Esophagus muscularis mucosa (tissue), 4 donors: ENCODE measurements around the gene CLASP1.

Experiments used
- CTCF ChIP-seq, 3 experiments: fragments of 200-600 bp in 2 of 3; fragments of 450-650 bp in 1 of 3; sonication (generic) in 2 of 3; IDR thresholded peaks; one replicate each; pipeline ENCODE4 v1.5.1; 2017 to 2019; ENCODE audit warnings: antibody characterized with exemption in 3 of 3, mild to moderate bottlenecking in 2 of 3, moderate library complexity in 1 of 3
- EP300 ChIP-seq: sonication (generic); formaldehyde crosslinking; IDR thresholded peaks from one replicate; pipeline ENCODE4 v1.6.1; 2017; ENCODE audit warnings: antibody characterized with exemption
- POLR2A ChIP-seq: fragments of 450-650 bp; IDR thresholded peaks from one replicate; pipeline ENCODE4 v1.6.1; 2017; ENCODE audit warnings: antibody characterized with exemption, moderate library complexity, mild to moderate bottlenecking, low read depth

GRCh38 chr2:121608367-121608766, 40.9 kb downstream of the CLASP1 start:
- no peak for TF ChIP-seq CTCF (IDR thresholded peaks at IDR 0.05)
- TF ChIP-seq EP300, result no peak
- no peak for TF ChIP-seq POLR2A
